ENCODE measurements around the gene RAB3IL1.
"Not testable (repeated sequence)": the region's sequence is repeated elsewhere in the genome, so short reads cannot be mapped to it uniquely, and the experiment has no call there.

The RAB3IL1 gene

GRCh38 chr11:61954106-61954850 lies 36.9 kb upstream of the RAB3IL1 start:
- in situ Hi-C loops (cut with HindIII; ENCODE audit: low sequenced_read_pairs) = no loop called here

DNA sequence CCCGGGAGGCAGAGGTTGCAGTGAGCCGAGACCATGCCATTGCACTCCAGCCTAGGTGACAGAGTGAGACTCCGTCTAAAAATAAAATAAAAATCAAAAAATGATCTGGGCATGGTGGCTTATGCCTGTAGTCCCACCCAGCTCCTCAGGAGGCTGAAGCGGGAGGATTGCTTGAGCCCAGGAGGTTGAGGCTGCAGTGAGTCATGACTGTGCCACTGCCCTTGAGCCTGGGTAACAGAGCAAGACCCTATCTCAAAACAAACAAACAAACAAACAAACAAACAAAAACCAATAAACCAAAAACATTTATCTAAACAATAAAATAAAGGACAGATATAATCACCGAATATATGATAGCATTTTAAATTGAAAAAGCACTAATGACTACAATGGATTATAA lies 36.3 kb upstream of the RAB3IL1 start:
- in situ Hi-C loops (cut with HindIII; ENCODE audit: low sequenced_read_pairs) = not testable (repeated sequence)

DNA sequence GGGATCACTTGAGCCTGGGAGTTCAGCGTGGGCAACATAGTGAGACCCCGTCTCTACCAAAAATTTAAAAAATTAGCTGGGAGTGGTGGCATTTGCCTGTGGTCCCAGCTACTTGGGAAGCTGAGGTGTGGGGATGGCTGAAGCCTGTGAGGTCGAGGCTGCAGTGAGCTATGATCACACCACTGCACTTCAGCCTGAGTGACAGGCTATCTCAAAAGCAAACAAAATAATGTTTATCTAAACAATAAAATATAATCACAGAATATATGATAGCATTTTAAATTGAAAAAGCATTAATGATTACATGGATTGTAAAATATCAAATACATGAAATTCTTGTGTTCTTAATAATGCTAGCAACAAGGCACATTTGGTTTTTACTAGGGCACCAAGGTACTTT lies 35.5 kb upstream of the RAB3IL1 start:
- in situ Hi-C loops (cut with HindIII; ENCODE audit: low sequenced_read_pairs) = no loop called here

- in situ Hi-C loops (cut with HindIII; ENCODE audit: low sequenced_read_pairs) = no loop called here
Observed at GRCh38 chr11:61951484-61952135, 34.2 kb upstream of the RAB3IL1 start.

GRCh38 chr11:61950035-61950547 lies 32.7 kb upstream of the RAB3IL1 start, which contains the start of gene BEST1:
TSS of gene BEST1 (plus strand) at chr11:61950351. CDS start at chr11:61951807, 1,456 bp downstream.
- in situ Hi-C loops (cut with HindIII; ENCODE audit: low sequenced_read_pairs) = no loop called here

- in situ Hi-C loops (cut with HindIII; ENCODE audit: low sequenced_read_pairs) = no loop called here
Observed at GRCh38 chr11:61949169-61950034, 32.0 kb upstream of the RAB3IL1 start.

GRCh38 chr11:61948505-61948904 lies 31.1 kb upstream of the RAB3IL1 start:
- in situ Hi-C loops (cut with HindIII; ENCODE audit: low sequenced_read_pairs) = no loop called here

GRCh38 chr11:61947486-61948210 lies 30.3 kb upstream of the RAB3IL1 start:
- in situ Hi-C loops (cut with HindIII; ENCODE audit: low sequenced_read_pairs) = no loop called here

GRCh38 chr11:61946894-61947293 lies 29.5 kb upstream of the RAB3IL1 start:
- in situ Hi-C loops (cut with HindIII; ENCODE audit: low sequenced_read_pairs) = no loop called here

DNA sequence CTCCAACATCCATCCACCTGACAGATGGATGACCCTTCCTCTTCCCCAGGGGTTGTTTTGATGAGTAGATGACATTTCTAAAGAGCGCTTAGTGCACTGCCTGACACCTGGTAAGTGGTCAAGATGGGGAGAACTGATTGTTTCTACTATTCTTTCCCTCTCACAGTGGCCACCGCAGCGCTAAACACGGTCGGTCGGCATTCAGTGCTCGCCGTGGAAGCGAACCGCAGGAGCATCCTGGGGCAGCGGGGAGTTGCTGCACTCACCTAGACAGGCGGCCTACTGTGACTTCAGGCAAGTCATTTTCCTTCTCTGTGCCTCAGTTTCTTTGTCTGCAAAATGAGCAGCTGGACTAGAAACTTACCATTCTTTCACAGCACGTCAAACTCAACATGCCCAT lies 27.8 kb upstream of the RAB3IL1 start:
- in situ Hi-C loops (cut with HindIII; ENCODE audit: low sequenced_read_pairs) = no loop called here

DNA sequence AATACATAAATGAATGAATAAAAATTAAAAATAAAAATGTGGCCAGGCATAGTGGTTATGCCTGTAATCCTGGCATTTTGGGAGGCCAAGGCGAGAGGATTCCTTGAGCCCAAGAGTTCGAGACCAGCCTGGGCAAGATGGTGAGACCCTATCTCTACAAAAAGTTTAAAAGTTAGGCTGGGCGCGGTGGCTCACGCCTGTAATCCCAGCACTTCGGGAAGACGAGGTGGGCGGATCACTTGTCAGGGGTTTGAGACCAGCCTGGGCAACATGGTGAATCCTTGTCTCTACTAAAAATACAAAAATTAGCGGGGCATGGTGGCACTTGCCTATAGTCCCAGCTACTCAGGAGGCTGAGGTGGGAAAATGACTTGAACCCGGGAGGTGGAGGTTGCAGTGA lies 23.1 kb upstream of the RAB3IL1 start:
- in situ Hi-C loops (cut with HindIII; ENCODE audit: low sequenced_read_pairs) = no loop called here

- in situ Hi-C loops (cut with HindIII; ENCODE audit: low sequenced_read_pairs) = no loop called here
Observed at GRCh38 chr11:61935861-61936260, 18.5 kb upstream of the RAB3IL1 start.

- in situ Hi-C loops (cut with HindIII; ENCODE audit: low sequenced_read_pairs) = no loop called here
Observed at GRCh38 chr11:61930933-61931332, 13.6 kb upstream of the RAB3IL1 start.

DNA sequence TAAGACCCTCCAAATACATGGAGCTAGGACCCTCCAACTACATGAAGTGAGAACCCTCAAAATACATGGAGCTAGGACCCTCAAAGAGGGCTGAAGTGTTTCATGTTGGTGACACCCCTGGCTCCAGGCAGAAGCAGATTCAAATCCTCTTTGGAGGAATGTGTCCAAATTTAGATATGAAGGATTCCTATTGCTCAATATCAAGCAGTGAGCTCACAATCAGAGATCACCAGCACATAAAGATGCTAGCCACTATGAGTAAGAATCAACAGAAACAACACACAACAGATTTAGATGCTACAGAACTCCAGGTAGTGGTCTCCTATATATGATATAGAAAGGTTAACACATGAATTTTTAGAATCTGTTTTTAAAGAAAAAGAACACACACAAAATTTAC lies 11.2 kb upstream of the RAB3IL1 start:
- in situ Hi-C loops (cut with HindIII; ENCODE audit: low sequenced_read_pairs) = loop anchor here (5.0 kb wide), 3 partner anchors 49 to 136 kb away; partner anchors contain the start of genes FEN1 and TMEM258

GRCh38 chr11:61927501-61927900 lies 10.1 kb upstream of the RAB3IL1 start:
- in situ Hi-C loops (cut with HindIII; ENCODE audit: low sequenced_read_pairs) = loop anchor here (5.0 kb wide), 3 partner anchors 50 to 135 kb away; partner anchors contain the start of genes FEN1 and TMEM258

DNA sequence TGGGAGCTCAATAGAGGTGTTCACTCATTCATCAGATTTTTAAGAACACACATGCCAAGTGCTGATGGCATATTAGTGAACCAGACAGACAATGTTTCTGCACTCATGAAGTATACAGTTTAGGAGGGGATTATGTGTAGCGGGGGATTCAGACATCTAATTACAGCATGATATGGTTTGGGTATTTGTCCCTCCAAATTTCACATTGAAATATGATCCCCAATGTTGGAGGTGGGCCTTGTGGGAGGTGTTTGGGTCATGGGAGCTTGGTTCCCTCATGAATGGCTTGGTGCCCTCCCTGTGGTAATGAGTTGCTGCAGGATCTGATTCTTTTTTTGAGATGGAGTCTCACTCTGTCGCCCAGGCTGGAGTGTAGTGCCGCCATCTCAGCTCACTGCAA lies 8.9 kb upstream of the RAB3IL1 start:
- in situ Hi-C loops (cut with HindIII; ENCODE audit: low sequenced_read_pairs) = loop anchor here (5.0 kb wide), 3 partner anchors 51 to 134 kb away; partner anchors contain the start of genes FEN1 and TMEM258

- in situ Hi-C loops (cut with HindIII; ENCODE audit: low sequenced_read_pairs) = loop anchor here (5.0 kb wide), 3 partner anchors 52 to 133 kb away; partner anchors contain the start of genes FEN1 and TMEM258
Observed at GRCh38 chr11:61925736-61926135, 8.4 kb upstream of the RAB3IL1 start.

DNA sequence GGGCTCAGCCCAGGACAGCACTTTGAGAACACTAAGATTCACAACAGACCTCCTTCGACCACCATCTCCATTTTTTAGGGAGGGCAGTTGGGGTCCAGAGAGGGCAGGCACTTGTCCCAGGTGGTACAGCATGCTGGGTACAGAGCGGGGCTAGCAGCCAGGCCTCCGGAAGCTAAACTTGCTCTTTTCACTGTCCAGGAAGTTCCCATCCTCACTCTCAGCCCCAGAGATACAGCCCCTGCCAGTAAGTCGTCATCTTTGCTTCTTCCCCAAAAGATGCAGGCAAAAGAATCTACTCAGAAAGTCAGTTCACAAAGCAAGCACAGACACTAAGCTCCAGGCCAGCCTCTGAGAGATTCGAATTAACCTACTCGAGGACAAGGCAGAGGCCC lies 6.7 kb upstream of the RAB3IL1 start:
- in situ Hi-C loops (cut with HindIII; ENCODE audit: low sequenced_read_pairs) = no loop called here

- in situ Hi-C loops (cut with HindIII; ENCODE audit: low sequenced_read_pairs) = no loop called here
Observed at GRCh38 chr11:61923166-61924063, 6.0 kb upstream of the RAB3IL1 start.
